B cell (primary cell): ENCODE data around the gene CTXND2.

Source experiments
- CTCF ChIP-seq: fragments of 200-600 bp; IDR thresholded peaks from one replicate; pipeline ENCODE4 v1.8.0; 2022; ENCODE audit warnings: antibody characterized with exemption, mild to moderate bottlenecking
- EZH2 ChIP-seq: IDR thresholded peaks from 2 replicates; pipeline ENCODE4 v1.6.1; 2012; ENCODE audit warnings: borderline replicate concordance, low read depth, mild to moderate bottlenecking, moderate library complexity, low read length; ENCODE audit not compliant: insufficient read depth, poor library complexity, severe bottlenecking

DNA sequence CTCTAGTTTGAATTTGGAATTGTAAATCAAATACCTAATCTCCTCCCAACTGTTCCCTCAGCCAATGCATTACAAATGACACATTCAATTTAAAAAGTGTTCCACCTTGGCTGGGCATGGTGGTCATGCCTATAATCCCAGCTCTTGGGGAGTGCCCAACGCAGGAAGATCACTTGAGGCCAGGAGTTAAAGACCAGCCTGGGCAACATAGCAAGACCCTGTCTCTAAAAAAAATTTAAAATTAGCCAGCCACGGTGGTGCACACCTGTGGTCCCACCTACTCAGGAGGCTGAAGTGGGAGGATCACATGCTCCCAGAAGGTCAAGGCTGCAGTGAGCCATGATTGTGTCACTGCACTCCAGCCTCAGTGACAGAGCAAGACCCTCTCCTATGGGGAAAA, 14.4 kb upstream of the CTXND2 start:
- TF ChIP-seq CTCF (no peak), EZH2 (no peak)
